HG02759 (cell line): ENCODE results near the gene SH3BP2.

Source experiments
- ATAC-seq: cut with Tn5 transposase; IDR thresholded peaks from one replicate; pipeline ENCODE4 v1.9.1; 2021; ENCODE audit warnings: mild to moderate bottlenecking, moderate library complexity; ENCODE audit not compliant: unreplicated experiment

SH3BP2 gene, protein sequence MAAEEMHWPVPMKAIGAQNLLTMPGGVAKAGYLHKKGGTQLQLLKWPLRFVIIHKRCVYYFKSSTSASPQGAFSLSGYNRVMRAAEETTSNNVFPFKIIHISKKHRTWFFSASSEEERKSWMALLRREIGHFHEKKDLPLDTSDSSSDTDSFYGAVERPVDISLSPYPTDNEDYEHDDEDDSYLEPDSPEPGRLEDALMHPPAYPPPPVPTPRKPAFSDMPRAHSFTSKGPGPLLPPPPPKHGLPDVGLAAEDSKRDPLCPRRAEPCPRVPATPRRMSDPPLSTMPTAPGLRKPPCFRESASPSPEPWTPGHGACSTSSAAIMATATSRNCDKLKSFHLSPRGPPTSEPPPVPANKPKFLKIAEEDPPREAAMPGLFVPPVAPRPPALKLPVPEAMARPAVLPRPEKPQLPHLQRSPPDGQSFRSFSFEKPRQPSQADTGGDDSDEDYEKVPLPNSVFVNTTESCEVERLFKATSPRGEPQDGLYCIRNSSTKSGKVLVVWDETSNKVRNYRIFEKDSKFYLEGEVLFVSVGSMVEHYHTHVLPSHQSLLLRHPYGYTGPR

DNA sequence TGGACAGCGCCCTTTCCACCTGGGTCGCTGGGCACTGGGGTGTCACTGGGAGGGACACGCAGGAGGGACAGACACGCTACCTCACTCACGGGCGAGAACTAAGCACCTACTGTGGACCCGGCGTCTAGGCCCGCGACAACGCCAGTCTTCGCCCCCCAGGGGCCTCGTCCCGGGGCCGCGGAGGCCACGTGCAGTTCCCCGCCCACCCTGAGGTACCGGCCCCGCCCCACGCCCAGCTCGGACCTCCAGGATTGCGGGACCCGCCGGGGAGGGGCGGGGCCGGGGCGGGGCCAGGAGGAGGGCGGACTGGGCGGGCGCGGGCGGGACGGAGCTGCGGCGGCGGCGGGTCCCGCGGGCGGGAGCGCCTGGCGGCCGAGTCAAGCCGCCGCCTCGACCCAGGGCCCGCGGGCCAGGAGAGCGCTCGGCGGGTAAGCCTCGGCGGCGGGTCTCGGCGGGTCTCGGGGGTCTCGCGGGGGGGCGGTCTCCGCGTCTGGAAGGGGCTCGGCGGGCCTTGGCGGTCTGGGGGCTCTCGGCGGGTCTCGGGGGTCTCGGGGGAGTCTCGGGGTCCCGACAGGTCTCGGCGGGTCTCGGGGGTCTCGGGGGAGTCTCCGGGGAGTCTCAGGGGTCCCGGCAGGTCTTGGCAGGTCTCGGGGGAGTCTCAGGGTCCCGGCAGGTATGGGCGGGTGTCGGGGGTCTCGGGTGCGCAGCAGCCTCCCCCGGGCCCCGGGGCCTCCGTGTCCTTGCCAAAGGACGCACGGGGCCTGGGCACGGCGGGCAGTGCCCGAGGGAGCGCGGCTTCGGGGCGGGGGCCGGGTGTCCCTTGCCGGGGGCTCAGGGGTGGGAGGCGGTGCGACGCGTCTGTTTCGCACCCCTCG lies at the start of gene SH3BP2:
SH3BP2 (plus strand) TSS at position 375 of the 875 bp plus-strand sequence. CDS start 27,533 bp downstream, outside the sequence.
- peak; percentile 52 for ATAC-seq

GRCh38 chr4:2743518-2744445 lies 49.1 kb upstream of the SH3BP2 start:
- ATAC-seq, result no peak

DNA sequence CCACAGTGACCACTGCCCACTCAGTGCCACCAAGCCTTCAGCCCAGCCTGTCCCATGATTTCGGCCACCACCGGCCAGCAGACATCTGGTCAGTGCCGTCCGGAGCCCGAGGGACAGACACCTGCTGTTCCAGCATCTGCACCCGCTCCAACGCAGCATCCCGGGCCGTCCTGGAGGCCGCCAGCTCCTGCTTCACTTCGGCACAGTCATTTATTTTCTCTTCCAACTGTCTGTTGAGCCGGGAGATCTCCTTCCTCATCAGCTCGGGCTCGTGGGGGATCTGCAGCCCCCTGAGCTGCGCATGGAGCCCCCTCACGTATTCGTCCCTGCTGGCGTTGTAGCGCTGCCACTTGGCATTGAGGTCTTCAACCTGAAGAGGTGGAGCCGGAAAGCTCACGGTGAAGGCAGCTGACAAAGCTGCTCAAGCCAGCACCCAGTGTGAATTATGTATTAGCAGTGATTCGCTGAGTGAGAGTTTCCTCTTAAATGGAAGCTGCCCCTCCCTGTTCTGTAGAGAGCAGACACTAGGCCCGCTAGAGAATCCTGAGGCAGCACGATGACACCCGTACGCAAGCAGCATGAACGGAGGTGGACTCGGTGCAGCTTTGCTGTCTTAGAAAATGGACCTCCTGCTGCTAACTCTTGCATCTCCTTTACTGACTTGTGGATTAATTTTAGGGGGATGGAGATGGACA lies 48.2 kb upstream of the SH3BP2 start:
- no peak for ATAC-seq

DNA sequence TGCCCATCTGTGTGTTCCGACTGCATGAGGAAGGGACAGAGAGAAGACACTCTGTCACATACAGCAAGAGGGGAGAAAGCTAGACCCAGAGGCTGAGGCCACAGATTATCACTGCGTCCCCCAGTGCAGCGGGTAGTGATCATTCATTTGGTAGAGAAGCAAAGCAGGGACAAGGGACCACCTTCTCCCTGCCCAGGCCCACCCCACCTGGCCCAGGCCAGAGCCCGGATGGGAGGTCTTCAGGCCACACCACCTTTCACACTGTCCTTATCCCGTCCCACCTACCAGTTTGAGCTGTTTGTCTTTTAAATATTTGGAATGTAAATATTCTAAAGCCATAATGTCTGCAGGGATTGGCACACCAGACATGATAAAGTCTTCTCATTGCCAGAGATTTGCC lies 47.4 kb upstream of the SH3BP2 start:
- no peak for ATAC-seq

DNA sequence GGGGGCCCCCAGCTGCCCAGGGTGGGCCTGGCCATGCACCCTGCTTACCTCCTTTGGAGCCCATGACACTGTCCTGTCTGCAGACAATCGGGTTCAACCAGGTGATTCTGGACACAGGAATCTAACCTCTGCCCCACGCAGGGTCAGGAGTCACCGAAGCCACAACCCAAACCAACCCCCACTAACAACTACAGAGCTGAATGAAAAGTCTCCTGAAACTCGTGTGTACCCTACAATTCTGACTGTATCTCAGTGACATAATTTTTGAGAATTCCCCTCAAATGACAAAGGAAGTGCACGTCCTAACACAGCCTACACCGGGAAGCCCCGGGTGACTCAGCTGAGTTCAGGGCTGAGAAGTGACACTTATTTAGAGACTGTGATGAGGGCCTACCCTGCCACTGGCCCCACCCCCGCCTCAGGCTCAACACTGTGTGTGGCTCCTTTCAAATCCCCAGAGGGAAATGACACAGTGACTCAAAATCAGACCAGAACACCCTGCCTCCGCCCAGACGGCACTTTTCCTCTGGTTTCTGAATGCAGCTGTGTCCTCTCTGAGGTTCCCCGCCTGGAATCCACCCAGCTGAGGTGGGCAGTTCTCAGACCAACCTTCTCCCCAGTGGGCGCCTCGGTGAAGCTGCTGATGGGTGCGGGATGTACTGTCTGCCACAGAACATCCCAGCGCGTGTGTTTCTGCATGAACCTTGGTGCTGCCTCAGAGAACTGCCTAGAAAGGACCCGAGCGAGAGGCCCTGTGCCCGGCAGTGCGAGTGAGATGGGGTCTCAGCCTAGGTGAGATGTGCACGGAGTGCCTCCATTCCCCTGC lies 46.7 kb upstream of the SH3BP2 start:
- ATAC-seq, result peak; percentile 96

GRCh38 chr4:2746891-2747695 lies 45.8 kb upstream of the SH3BP2 start:
- ATAC-seq, result no peak

DNA sequence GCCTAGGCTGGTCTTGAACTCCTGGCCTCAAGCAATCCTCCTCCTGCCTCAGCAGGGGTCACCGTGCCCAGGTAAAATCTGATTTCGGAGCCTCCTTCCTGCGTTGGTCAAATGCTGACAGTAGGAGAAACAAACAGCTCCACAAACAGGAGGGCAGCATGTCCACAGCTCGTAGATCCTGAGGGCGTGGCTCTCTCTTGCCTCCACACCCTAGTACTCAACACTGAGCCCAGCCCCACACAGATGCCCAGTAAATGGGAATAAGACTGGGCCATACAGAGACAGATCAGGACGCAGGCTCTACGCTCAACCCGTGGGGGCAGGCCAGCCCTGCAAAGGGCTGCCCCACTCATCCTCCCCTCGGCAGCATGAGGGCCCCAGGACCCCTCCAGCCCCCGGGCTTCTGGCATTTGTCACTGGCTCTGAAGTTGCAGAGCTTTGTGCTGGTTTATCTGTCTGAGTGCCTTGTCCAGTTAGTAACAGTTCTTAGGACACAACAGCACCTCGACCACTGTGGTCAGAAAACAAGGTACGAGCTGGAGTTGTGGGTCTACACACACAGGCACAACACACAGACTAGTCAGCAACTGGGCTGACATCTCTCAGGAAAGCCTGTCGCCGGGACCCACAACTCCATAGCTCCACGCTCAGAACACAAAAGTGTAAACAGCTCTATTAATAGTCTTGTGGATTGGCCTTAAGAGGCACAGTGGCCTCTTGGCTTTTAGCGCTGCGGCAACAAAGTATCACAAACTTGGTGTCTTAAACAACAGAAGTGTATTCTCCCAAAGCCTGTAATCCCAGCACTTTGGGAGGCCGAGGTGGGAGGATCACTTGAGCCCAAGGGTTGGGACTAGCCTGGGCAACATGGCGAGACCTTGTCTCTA lies 41.9 kb upstream of the SH3BP2 start:
- ATAC-seq, result no peak

- no peak for ATAC-seq
Measured at GRCh38 chr4:2753436-2753835, 39.4 kb upstream of the SH3BP2 start.

DNA sequence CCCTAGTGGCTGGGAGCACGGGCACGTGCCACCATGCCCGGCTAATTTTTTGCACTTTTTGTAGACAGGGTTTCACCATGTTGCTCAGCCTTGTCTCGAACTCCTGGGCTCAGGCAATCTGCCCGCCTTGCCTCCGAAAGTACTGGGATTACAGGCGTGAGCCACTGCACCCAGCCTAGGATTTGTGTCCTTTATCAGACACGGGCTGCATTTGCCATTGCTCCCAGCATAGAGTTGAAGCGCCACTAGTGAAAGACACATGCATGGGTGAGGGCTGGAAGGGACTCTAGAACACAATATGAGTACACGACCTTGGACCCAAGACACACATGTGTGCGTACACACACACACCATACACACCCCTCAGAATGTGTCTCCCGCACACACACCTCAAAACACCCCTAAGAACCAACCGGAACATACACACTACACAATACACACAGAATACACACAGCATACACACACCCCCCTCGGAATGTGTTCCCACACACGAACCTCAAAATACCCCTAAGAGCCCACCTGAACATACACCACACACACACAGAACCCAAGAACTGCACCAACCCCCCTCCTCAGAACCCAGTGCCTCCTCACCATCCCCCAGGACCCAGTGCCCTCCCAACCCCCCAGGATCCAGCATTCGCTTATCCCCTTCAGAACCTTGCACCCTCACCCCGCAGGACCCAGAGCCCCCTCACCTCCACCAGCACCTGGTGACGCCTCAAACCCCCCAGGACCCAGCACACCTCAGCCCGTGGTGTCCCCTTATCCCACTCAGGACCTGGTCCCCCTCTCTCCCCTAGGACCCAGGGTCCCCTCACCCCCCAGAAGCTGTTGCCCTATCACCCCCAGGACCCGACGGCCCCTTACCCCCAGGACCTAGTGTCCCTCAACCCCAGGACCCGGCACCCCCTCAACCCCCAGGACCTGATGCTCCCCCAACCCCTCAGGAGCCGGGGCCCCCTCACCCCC lies 37.8 kb upstream of the SH3BP2 start:
- no peak for ATAC-seq

- peak; percentile 79 for ATAC-seq
Measured at GRCh38 chr4:2755821-2756690, 36.8 kb upstream of the SH3BP2 start, which contains the start of gene TNIP2. TNIP2 (minus strand) TSS chr4:2756336; CDS start chr4:2756289, 47 bp downstream.

- ATAC-seq, result no peak
Measured at GRCh38 chr4:2756691-2757350, 36.1 kb upstream of the SH3BP2 start.

DNA sequence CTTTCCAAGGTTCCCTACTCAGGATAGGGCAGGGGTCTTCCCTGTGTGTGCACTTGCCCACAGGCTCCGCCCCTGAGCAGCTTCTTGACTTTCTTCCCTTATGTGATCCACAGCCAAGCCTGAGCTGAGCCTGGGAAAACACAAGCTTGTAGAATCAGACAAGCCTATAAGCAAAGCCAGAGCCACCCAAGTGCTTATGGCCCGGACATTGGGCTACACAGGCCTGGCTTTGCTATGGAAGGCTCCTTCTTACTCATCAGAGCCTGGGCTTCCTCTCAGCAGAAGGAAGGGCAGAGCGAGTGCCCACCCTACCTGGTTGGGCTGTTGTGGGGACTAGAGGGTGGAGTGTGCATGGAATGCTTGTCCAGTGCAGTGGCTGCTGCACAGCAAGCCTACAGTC lies 35.5 kb upstream of the SH3BP2 start:
- no peak for ATAC-seq

DNA sequence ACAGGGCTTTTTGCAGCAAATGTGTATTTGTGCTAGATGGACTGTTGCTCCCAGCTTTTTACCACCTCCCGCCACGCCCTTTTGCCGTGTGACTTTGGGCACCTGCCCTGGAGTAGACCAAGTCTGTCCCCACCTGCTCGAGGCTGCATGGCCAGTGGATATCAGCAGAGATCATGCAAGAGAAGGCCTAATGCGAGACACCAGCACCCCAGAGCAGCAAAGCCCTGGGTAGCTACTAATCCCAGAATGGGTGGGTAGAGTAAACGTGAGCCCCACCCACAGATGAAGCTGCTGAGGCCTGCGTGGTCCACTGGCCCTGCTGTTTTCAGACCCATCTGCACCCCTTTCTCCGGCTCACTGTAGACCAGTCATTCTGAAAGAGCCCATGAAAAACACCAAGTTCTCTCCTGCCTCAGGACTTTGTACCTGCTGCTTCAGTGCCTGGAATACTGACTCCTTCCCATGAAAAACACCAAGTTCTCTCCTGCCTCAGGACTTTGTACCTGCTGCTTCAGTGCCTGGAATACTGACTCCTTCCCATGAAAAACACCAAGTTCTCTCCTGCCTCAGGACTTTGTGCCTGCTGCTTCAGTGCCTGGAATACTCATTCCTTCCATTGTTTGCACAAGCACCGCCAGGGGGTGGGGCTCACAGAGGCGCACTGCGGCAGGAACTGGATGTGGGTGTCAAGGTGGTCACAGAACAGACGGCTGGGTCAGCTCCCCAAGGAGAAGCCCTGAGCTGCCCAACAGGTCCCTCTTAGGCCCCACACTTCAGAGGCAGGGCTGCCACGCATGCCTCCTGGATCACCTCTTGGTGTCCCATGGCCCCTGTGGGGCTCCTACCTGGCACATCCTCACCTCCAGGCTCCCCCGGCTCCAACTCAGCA lies 31.6 kb upstream of the SH3BP2 start:
- ATAC-seq, result no peak
